ENCODE results near the gene CMTM7. TPM values are rescaled to one million over a fixed set of nuclear protein-coding genes. Genes with fewer than 3 reads are reported as not detected.

CMTM7 gene
- total and polyA plus RNA-seq, 2 of the 8 experiments (the other 6 are each of a cell fraction or from before 2014, with no cell fraction given), result 33.3 to 65.8 TPM

GRCh38 chr3:32438596-32439344, 47.1 kb downstream of the CMTM7 start:
- POLR2A ChIA-PET (ENCODE audit: partially characterized antibody), result interaction anchor here (2.0 kb wide), 1 partner anchor 11 kb away, joined by 4 read pairs; no protein-coding TSS in a partner anchor
- H3K9me3 ChIP-seq (ENCODE audit: insufficient read depth in 2 of 2, low read depth in 1 of 2, low read length in 1 of 2), result no peaks in the 10 kb centered on the region
- no peak overlapping the region for H3K14ac ChIP-seq (ENCODE audit: insufficient read length)
- H3K4me2 ChIP-seq (ENCODE audit: insufficient read depth in 1 of 2, low read depth in 2 of 2, low read length in 2 of 2), result no peak overlapping the region
- no peak overlapping the region for H3K4me3 ChIP-seq (ENCODE audit: extremely low read depth in 1 of 4, insufficient read depth in 2 of 4, low read depth in 3 of 4, low read length in 4 of 4)
- H2AK5ac ChIP-seq (ENCODE audit: low read depth, low read length), result no peak overlapping the region
- H3K23me2 ChIP-seq (ENCODE audit: low read depth, low read length), result peaks cover 1% of the 10 kb centered on the region; the same call in 1 of the 2 replicates
- no peak overlapping the region for H2BK12ac ChIP-seq (ENCODE audit: low read depth, low read length)
- H3K79me1 ChIP-seq (ENCODE audit: low read depth, low read length), result peaks cover 5% of the 10 kb centered on the region
- no peak overlapping the region for H4K91ac ChIP-seq (replicated peaks; ENCODE audit: insufficient read length, low read length)
- CTCF ChIA-PET (ENCODE audit: partially characterized antibody), result interaction anchor here (0.6 to 5.8 kb wide), 12 partner anchors 10 to 753 kb away, joined by 3 to 44 read pairs (median 4); no protein-coding TSS in a partner anchor
- H2BK15ac ChIP-seq (ENCODE audit: low read length), result no peak overlapping the region
- peak in 1 of 2 experiments; percentile 36 for DNase-seq (ENCODE audit: low read depth in 1 of 2, low spot score in 2 of 2)
- H4K8ac ChIP-seq (ENCODE audit: extremely low read depth, insufficient read depth, low read length), result no peak overlapping the region
- 0 out of 2 replicates have a peak overlapping the region, but pooled peaks have one; percentile 17 for H2BK5ac ChIP-seq (ENCODE audit: low read depth, low read length)
- 87% methylated on average over 10 of the region's 10 CpGs; no CpG with 5 or more reads in 1 of the 2 experiments for WGBS, 2 experiments (ENCODE audit: extremely low coverage in 1 of 2, insufficient coverage in 1 of 2, insufficient read length in 1 of 2, insufficient replicate concordance in 2 of 2, low coverage in 1 of 2, low lambda C conversion rate in 2 of 2, missing lambda C conversion rate in 1 of 2)
- no peaks in the 10 kb centered on the region; a peak in 1 of 4 replicates for H3K79me2 ChIP-seq (ENCODE audit: control insufficient read depth in 1 of 2, insufficient read depth in 2 of 2, low read length in 2 of 2)
- no peak overlapping the region for H3K4ac ChIP-seq (replicated peaks; ENCODE audit: insufficient read length, low read depth, low read length)
- peaks cover 0 to 1% of the 10 kb centered on the region in 2 experiments for H4K20me1 ChIP-seq (replicated peaks in 1 of 2; ENCODE audit: control insufficient read depth in 1 of 2, insufficient read depth in 2 of 2, low read length in 2 of 2)
- H3K4me1 ChIP-seq (replicated peaks in 1 of 4; ENCODE audit: control insufficient read depth in 3 of 4, insufficient read depth in 4 of 4, low read length in 3 of 4), result peaks cover 0 to 5% (median 1%) of the 10 kb centered on the region in 4 experiments; a peak in 2 of 7 replicates
- no peaks in the 10 kb centered on the region for H3K27me3 ChIP-seq (replicated peaks in 1 of 4; ENCODE audit: control insufficient read depth in 3 of 4, extremely low read depth in 1 of 4, insufficient read depth in 3 of 4, low read length in 3 of 4)
- no peak overlapping the region for H3K27ac ChIP-seq (ENCODE audit: low read depth, low read length)
- H3K56ac ChIP-seq (replicated peaks; ENCODE audit: insufficient read length, low read depth, low read length), result no peak overlapping the region
- no peak overlapping the region for H3K18ac ChIP-seq (ENCODE audit: extremely low read depth, low read length)
- H2AFZ ChIP-seq (ENCODE audit: low read length), result no peak overlapping the region
- H4K5ac ChIP-seq (ENCODE audit: insufficient read length, low read depth, low read length), result no peak overlapping the region
- no peak overlapping the region for H3K23ac ChIP-seq (ENCODE audit: insufficient read length)
- FAIRE-seq, result no peak
- H3K9ac ChIP-seq (replicated peaks in 1 of 4; ENCODE audit: extremely low read depth in 1 of 4, low read depth in 3 of 4, low read length in 3 of 4), result no peak overlapping the region
- no peak overlapping the region for H2BK120ac ChIP-seq (replicated peaks; ENCODE audit: low read depth, low read length)
- H2BK20ac ChIP-seq (ENCODE audit: low read length), result 0 out of 2 replicates have a peak overlapping the region, but pooled peaks have one; percentile 40
- peaks cover 0 to 2% (median 0%) of the 10 kb centered on the region in 4 experiments; a peak in 1 of 8 replicates for H3K36me3 ChIP-seq (ENCODE audit: control insufficient read depth in 2 of 4, insufficient read depth in 4 of 4, low read length in 3 of 4)
- TF ChIP-seq CBX8 (IDR thresholded peaks at IDR 0.05; ENCODE audit: borderline replicate concordance, low read depth, low read length) (no peak), MAX (IDR thresholded peaks at IDR 0.05) (no peak), SAP30 (IDR thresholded peaks at IDR 0.05; ENCODE audit: insufficient read depth, insufficient replicate concordance, low read length) (no peak)
